Stimulated activated CD4-positive, alpha-beta T cell treated with anti-CD3 and anti-CD28 coated beads, Interleukin-4, amount 100 ng/mL, for 4 hours (primary cell): ENCODE data around the gene NTSR1.

Source experiments
- DNase-seq, 2 experiments: peaks; one replicate each; pipeline ENCODE4 v3.0.0-alpha.2; 2020

The NTSR1 gene

DNA sequence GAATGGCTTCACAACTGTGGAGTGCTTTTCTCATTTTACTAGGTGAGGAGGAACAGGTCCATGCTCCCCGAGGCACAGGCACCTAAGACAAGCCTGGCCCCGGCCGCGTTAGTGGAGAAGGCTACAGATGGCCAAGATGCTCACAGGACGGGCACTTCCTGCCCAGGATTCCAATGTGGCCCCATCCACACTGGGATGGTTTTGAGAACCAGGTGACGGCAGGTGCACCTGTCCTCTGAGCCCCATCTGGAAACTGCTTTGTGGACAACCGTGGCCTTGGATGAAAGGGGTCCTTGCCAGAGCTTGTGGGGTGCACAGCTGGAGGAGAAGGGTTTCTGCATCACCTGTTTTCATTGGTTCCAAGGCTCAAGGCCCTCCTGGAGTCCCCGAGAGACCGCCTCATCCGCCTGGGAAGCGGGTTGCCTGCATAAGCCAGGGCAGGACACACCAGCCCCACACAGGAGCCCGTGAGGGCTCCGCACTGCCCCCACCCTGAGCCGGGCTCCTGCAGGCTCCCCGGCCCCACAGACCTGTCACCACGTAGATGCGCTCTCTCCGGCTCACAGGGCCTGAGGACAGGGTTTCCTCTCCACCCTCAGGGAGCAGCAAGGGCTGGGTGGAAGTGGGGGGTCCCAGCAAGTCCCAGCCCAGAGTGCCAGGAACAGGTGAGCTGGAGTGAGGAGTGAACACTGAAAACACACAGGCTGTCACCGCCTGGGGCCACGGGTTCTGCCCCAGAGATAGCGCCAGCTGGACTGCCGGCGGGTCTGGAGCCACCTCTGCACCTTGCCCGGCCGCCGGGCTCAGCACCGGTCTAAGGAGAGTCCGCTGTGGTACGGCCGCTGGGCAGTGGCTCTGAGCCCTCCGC lies 18.3 kb downstream of the NTSR1 start:
- DNase-seq = no peak

DNA sequence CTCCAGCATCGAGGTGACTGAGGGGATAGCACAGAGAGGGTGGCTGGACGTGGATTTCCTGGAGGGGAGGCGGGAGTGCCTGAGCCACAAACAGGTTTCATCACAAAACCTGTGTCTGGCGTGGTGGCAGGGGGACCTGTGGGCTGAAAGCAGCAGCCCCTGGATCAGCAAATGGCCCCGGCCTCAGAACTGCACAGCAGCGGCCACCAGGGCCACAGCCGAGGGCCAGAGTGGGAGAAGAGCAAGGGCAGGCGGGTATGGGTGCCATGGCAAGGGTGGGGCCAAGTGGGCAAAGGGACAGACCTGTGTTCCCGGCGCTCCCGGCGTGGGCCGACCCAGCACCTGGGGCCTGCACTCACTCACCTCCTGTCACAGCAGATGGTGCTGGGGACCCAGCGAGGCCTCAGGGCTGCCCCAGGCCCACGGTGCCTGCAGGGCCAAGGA lies 19.0 kb downstream of the NTSR1 start:
- no peak for DNase-seq

DNA sequence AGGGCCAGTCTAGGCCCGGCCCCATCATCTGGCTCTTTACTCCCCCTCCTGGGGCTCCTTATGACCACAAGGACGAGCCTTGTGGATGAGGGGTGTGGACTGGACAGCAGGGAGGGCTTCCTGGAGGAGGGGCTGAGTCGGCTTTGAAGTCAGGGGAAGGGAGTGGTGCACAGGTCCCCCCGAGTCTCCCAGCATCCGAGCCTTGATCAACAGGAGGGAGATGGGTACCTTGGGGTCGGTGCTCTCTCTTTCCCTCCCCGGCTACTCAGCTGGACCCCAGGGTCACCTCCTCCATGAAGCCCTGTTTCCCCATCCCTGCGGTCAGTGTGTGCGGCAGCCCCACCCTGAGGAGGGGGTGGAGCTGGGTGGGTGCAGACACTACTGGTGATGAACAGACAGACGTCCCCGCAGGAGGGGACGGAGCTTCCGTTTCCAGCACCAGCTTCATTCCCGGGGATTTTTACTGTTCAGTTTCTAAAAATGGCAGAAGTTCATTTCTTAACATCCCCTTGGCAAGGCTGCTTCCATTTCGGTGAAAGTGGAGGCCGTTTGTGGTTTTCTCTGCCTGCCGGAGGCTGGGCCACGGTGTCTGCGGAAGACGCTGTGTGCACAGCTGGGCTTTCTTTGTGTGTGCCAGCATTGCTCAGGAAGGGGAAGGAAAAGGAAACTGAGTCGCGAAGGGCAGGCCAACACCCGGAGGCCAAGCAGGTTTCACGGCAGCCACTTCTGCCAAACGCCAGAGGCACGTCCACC lies 19.6 kb downstream of the NTSR1 start:
- DNase-seq = no peak

DNA sequence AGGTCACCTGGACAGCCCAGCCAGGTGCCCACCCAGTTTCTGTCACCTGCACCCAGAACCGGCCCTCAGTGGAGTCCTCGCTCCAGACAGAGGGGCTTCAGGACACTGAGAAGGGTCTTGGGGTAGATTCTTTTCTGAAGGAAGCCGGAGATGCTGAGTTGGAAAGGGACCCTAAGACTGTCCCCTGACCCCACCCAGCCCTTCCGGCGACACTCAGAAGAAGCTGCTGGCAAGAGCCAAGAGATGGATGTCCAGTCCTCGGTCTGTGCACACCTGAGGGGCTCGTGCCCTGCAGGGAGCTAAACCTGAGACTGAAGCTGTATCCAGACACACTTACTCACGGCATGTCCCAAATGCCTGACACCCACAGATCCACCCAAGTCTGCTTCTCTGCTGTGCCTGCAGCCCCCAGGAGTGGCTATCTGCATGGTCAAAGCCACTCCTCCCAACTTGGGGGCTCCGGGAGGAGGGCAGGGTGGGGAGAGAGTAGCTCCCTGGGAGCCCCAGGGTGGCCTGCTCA lies 20.2 kb downstream of the NTSR1 start:
- no peak for DNase-seq

DNA sequence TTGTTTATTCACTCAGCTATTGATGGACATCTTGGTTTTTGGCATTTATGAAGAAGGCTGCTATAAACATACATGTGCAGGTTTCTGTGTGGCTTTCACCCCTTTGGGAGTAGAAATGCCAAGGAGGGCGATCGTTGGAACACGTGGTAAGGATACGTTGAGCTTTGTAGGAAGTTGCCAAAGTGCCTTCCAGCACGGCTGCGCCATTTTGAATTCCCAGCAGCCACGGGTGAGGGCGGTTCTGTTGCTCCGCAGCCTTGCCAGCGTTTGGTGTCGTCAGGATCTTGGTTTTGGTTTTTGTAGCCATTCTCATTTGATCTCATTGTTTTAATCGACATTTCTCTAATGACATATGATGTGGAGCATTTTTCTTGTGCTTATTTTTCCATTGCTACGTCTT lies 21.8 kb downstream of the NTSR1 start:
- DNase-seq = no peak

DNA sequence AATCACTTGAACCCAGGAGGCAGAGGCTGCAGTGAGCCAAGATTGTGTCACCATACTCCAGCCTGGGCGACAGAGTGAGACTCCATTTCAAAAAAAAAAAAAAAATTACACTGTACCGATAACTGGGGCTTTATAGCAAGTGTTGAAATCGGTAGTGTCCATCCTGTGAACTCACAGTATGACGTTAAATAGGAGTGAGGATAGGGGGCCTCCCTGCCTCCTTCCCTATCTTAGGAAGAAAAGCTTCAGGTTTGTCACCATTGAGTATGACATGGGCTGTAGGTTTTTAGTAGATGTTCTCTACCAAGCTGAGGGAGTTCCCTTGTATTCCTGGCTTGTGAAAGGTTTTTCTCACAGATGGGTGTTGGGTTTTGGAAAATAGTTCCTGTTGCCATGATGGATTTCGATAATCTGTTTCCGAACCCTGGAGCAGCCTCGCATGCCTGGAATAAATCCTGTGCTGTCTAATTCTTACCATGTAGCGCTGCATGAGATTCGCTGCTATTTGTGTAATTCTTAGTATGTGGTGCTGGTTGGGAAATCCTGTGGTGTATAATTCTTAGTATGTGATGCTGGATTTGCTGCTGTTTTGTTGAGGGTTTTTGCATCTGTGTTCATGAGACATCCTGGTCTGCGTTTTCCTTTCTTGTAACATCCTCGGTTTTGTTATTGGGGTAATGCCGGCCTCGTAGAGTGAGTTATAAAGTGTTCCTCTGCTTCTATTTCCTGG lies 23.6 kb downstream of the NTSR1 start:
- DNase-seq = no peak

DNA sequence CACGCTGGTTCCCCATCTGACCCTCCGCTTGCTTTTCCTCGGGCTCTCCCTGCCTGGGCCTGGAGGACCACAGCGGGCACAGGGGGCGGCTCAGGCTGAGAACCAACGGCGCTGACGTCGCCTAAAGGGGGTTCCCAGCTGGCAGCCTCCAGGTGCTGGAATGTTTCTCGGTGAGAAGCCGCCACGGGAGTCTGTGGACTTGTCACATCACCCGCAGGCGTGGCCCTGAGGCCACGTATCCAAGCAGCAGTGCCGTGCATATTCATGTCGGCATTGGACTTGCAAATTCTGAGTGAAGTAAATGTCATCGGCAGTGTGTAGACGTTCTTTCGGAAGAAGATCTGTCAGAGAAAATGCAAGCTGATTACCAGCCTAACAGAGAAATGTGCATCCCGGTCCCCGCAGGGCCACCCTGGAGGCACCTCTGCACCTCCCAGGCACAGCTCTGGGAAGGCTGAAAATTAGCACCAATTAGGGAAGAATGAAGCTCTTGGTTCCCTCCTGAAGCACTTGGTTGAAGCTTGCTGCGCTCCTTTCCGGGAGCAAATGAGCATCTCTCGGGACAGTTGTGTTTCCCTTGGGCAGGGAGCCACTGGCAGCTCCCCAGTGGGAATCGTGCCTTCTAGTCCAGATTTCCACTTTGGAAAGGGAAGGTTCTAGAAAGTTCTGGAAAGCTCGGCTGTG lies 24.3 kb downstream of the NTSR1 start:
- no peak for DNase-seq

DNA sequence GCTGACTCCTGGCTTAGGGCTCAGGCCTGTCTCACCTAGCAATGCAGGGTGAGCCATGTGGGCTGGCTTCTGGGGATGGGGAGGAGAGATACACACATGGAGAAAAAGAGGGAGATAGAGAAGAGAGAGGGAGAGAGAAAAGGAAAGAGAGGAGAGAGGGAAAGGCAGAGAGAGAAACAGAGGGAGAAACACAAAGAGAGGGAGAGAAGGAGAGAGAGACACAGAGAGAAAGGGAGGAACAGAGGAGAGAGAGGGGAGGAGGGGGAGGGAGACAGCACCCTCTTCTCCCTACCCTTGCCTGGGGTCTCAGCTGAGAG lies 24.8 kb downstream of the NTSR1 start:
- DNase-seq = no peak

DNA sequence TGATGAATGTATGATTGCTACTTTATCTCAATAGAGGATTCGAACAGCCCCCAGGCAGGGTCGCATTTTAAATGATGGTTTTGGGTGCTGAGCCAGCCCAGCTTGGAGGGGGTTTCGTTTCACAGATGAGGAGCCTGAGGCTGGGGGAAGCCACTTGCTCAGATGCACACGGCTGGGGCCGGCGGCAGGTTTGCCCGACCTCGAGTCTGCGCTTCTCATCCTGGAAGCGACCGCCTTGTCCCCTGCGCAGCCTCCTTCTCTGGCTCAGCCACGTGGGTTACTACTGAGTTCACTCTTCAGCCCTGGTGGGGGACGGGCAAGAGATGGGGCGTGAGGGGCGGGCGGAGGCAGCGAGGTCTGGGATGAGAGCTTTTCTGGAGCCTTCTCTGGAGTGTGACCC lies 25.3 kb downstream of the NTSR1 start:
- DNase-seq = no peak

DNA sequence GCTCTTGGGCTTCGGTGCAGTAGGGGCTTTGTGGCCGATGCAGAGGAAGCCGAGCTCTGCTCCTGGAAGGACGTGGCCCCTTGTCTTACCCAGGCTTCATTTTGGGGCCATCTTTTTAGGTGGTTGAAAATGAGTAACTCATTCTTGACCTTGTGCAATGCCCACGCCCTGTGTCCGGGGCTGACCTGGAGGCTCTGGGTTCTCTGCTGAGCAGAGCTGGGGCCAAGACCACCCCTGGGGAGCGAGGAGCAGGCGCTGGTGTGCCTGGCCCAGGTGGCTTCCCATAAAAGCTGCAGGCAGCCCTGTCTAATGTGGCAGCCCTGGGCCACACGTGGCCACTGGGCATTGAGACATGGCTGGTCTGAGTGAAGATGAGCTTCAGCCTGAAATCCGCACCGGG lies 25.7 kb downstream of the NTSR1 start:
- no peak for DNase-seq

DNA sequence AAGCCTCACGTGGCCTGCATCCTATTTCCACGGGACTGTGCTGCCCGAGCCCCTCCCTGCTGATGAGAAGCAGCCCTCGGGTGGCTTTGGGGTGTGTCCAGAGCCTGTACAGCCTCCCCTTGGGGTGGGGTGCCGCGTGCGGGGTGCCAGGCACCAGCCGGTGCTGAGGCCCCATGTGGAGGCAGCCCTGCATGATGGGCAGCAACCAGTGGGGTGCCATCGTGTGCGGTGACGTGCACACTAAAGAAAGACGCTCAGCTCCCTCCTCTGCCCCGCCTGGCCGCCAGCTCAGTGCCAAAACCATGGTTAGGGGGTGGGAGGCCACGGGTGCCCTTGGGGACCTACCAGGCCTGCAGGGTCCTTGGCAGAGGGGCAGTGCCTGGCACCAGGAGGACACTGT lies 26.2 kb downstream of the NTSR1 start:
- no peak for DNase-seq

DNA sequence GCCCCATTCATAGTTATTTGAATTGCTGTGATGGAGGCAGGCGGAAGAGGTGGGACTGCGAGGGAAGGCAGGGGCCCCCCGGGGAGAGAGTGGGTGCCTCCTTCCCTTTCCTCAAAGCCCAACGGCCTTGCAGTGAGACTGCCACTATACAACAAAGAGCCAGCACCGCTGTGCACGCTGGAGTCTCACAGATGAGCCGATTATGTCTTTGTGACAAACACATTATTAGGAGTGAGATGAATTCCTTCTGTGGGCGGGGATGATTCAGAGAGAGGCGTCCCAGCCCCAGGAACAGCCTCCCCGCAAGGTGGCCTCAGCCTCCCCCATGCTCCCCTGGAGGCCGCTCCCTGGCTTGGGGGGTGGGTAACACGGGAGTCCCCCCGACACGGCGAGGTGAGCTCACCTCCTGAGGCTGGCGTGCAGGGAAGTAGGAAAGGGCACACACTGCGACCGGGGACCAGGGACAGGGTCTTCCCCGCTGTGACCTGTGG lies 26.7 kb downstream of the NTSR1 start:
- DNase-seq = peak in 1 of 2 experiments; percentile 38

DNA sequence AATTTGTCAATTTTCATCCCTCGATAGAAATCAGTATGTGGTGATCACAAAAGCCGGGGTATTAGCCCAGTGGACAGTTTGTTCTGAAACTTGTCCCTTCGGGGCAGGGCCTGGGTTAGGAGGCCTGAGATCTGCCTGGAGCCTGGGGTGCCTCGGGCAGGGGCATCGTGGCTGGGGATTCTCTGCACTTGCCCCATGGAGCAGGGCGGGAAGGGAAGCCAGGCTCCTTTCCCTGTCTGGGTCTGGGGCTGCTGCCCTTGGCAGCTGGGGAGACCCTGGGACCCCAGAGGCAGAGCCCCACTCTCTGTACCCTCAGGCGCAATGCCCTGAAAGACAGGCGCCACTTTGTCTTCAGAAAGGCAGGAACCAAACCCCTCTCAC lies 27.4 kb downstream of the NTSR1 start:
- no peak for DNase-seq

- DNase-seq = no peak
Observed at GRCh38 chr20:62736407-62737071, 27.9 kb downstream of the NTSR1 start.

- no peak for DNase-seq
Observed at GRCh38 chr20:62737271-62737811, 28.7 kb downstream of the NTSR1 start.

GRCh38 chr20:62738025-62738881 lies 29.6 kb downstream of the NTSR1 start:
- no peak for DNase-seq

- no peak for DNase-seq
Observed at GRCh38 chr20:62739067-62739466, 30.4 kb downstream of the NTSR1 start.

- DNase-seq = peak; percentile 22 to 25
Observed at GRCh38 chr20:62739581-62740285, 31.1 kb downstream of the NTSR1 start.

GRCh38 chr20:62740286-62741141 lies 31.9 kb downstream of the NTSR1 start:
- DNase-seq = peak; percentile 57 to 88
